SK-N-SH (cell line): ENCODE measurements around the gene DCXR. TPM values are rescaled to one million over a fixed set of nuclear protein-coding genes. Genes with fewer than 3 reads are reported as not detected.

Experiments
- CTCF ChIA-PET: fragments of 300-600, 350-600 bp; formaldehyde crosslinking; extraction: SDS; loops from one replicate; lab custom pipeline; 2021; lab: Yijun Ruan, JAX
- POLR2A ChIA-PET: fragments of 350-600 bp; sonication (Branson Sonifier 250); formaldehyde crosslinking; extraction: SDS; loops from one replicate; lab custom pipeline; 2020; ENCODE audit warnings: antibody characterized with exemption, inconsistent platforms; lab: Yijun Ruan, JAX
- DNase-seq: peaks from one replicate; pipeline ENCODE4 v3.0.0; 2012
- H2AFZ ChIP-seq: fragments of 200-600 bp; sonication (generic); 2 replicates; pipeline ENCODE4 v1.8.1; 2016; ENCODE audit warnings: antibody characterized with exemption, mild to moderate bottlenecking, low read depth
- H3F3A ChIP-seq: fragments of 200-600 bp; sonication (generic); replicated peaks from 2 replicates; pipeline ENCODE3; 2016; ENCODE audit warnings: antibody characterized with exemption, mild to moderate bottlenecking; ENCODE audit not compliant: insufficient read depth
- H3K27ac ChIP-seq, 2 experiments: fragments of 200-500 bp in 1 of 2; fragments of 200-600 bp in 1 of 2; sonication (Bioruptor generic) in 1 of 2; sonication (generic), shearing (Covaris generic) in 1 of 2; 2 replicates each; pipeline versions ENCODE4 v1.5.1 to v1.6.1; 2014 to 2016; ENCODE audit warnings: low read depth in 2 of 2, inconsistent platforms in 1 of 2, low read length in 1 of 2, mild to moderate bottlenecking in 1 of 2, mixed read lengths in 1 of 2
- H3K27me3 ChIP-seq: fragments of 200-600 bp; sonication (generic), shearing (Covaris generic); 2 replicates; pipeline ENCODE4 v1.6.1; 2016; ENCODE audit warnings: mixed run types; ENCODE audit not compliant: insufficient read depth
- H3K36me3 ChIP-seq, 2 experiments: fragments of 200-500 bp in 1 of 2; fragments of 200-600 bp in 1 of 2; sonication (Bioruptor generic) in 1 of 2; sonication (generic) in 1 of 2; replicated peaks in 1 of 2; 2 replicates each; pipeline versions ENCODE3 to v1.5.1; 2014 to 2016; ENCODE audit warnings: low read length in 1 of 2, mild to moderate bottlenecking in 1 of 2; ENCODE audit not compliant: insufficient read depth in 2 of 2, control insufficient read depth in 1 of 2
- H3K4me1 ChIP-seq, 2 experiments: fragments of 200-500 bp in 1 of 2; fragments of 200-600 bp in 1 of 2; sonication (Bioruptor generic) in 1 of 2; sonication (generic), shearing (Covaris generic) in 1 of 2; 2 replicates each; pipeline versions ENCODE4 v1.5.1 to v1.6.1; 2014 to 2016; ENCODE audit warnings: low read depth in 1 of 2, low read length in 1 of 2, mixed run types in 1 of 2; ENCODE audit not compliant: insufficient read depth in 2 of 2, control insufficient read depth in 1 of 2
- H3K4me2 ChIP-seq: fragments of 200-600 bp; sonication (generic), shearing (Covaris generic); 2 replicates; pipeline ENCODE4 v1.6.1; 2017; ENCODE audit warnings: mixed run types
- H3K4me3 ChIP-seq, 2 experiments: fragments of 200-500 bp in 1 of 2; fragments of 200-600 bp in 1 of 2; sonication (Bioruptor generic) in 1 of 2; sonication (generic), shearing (Covaris generic) in 1 of 2; 2 replicates each; pipeline versions ENCODE4 v1.5.1 to v1.8.1; 2014 to 2016; ENCODE audit warnings: low read depth in 2 of 2, inconsistent platforms in 1 of 2, low read length in 1 of 2, mild to moderate bottlenecking in 1 of 2, mixed read lengths in 1 of 2, moderate library complexity in 1 of 2
- H3K79me2 ChIP-seq: fragments of 200-600 bp; sonication (generic); 2 replicates; pipeline ENCODE4 v1.8.1; 2017; ENCODE audit warnings: mild to moderate bottlenecking; ENCODE audit not compliant: insufficient read depth
- H3K9ac ChIP-seq: fragments of 200-600 bp; sonication (generic); 2 replicates; pipeline ENCODE4 v1.6.1; 2017; ENCODE audit warnings: mixed run types
- H3K9me2 ChIP-seq: fragments of 200-600 bp; sonication (generic); 2 replicates; pipeline ENCODE4 v1.6.1; 2017; ENCODE audit warnings: mixed run types
- H3K9me3 ChIP-seq: fragments of 200-600 bp; sonication (generic); 2 replicates; pipeline ENCODE4 v1.6.1; 2017; ENCODE audit warnings: mixed run types, mild to moderate bottlenecking, moderate library complexity
- H4K20me1 ChIP-seq: fragments of 200-600 bp; sonication (generic); 2 replicates; pipeline ENCODE4 v1.6.1; 2017; ENCODE audit warnings: mild to moderate bottlenecking, mixed run types; ENCODE audit not compliant: insufficient read depth
- CHD2 ChIP-seq: fragments of 150-350 bp; IDR thresholded peaks from 2 replicates; pipeline ENCODE4 v1.6.1; 2018; ENCODE audit warnings: low read length; ENCODE audit not compliant: partially characterized antibody
- FOSL2 ChIP-seq: IDR thresholded peaks from 2 replicates; pipeline ENCODE4 v1.4.0; 2012; ENCODE audit warnings: low read depth, mild to moderate bottlenecking, moderate library complexity, borderline replicate concordance
- FOXM1 ChIP-seq: IDR thresholded peaks from 2 replicates; pipeline ENCODE4 v1.4.0; 2012; ENCODE audit warnings: low read depth, mild to moderate bottlenecking
- GABPA ChIP-seq: IDR thresholded peaks from 2 replicates; pipeline ENCODE4 v1.4.0; 2012; ENCODE audit warnings: low read depth, mild to moderate bottlenecking
- GATA2 ChIP-seq: sonication (generic); formaldehyde crosslinking; IDR thresholded peaks from 2 replicates; pipeline ENCODE4 v1.5.0; 2020; ENCODE audit warnings: mild to moderate bottlenecking, missing genetic modification reagents
- MEF2A ChIP-seq: IDR thresholded peaks from 2 replicates; pipeline ENCODE4 v1.4.0; 2012; ENCODE audit warnings: low read depth, borderline replicate concordance
- MXI1 ChIP-seq: IDR thresholded peaks from 2 replicates; pipeline ENCODE4 v1.6.1; 2012; ENCODE audit warnings: mild to moderate bottlenecking, low read depth, low read length, improper control_type of control experiment
- NFIC ChIP-seq: IDR thresholded peaks from 2 replicates; pipeline ENCODE4 v1.4.0; 2012; ENCODE audit warnings: borderline replicate concordance
- NRF1 ChIP-seq: IDR thresholded peaks from 2 replicates; pipeline ENCODE4 v1.6.1; 2012; ENCODE audit warnings: low read depth, mild to moderate bottlenecking, low read length
- POLR2AphosphoS5 ChIP-seq: IDR thresholded peaks from 2 replicates; pipeline ENCODE4 v1.6.1; 2012; ENCODE audit warnings: low read depth, low read length
- RCOR1 ChIP-seq: fragments of 150-350 bp; IDR thresholded peaks from 2 replicates; pipeline ENCODE4 v1.6.1; 2017; ENCODE audit warnings: antibody characterized with exemption, low read length
- SMC3 ChIP-seq: IDR thresholded peaks from 2 replicates; pipeline ENCODE4 v1.6.1; 2012; ENCODE audit warnings: low read depth, low read length, improper control_type of control experiment
- TAF1 ChIP-seq: IDR thresholded peaks from 2 replicates; pipeline ENCODE4 v1.6.1; 2012; ENCODE audit warnings: low read depth, mild to moderate bottlenecking, low read length, moderate library complexity, borderline replicate concordance
- TCF12 ChIP-seq: IDR thresholded peaks from 2 replicates; pipeline ENCODE4 v1.4.0; 2012
- TEAD4 ChIP-seq: IDR thresholded peaks from 2 replicates; pipeline ENCODE4 v1.4.0; 2012; ENCODE audit warnings: mild to moderate bottlenecking, borderline replicate concordance; ENCODE audit not compliant: insufficient read depth
- WGBS: methylation state at CpG from one replicate; pipeline ENCODE4 v1.1.6; 2017; ENCODE audit warnings: low lambda C conversion rate; 5-methylcytosine and 5-hydroxymethylcytosine counted together
- polyA plus RNA-seq, 3 experiments: library from polyadenylated mRNA; depleted of rRNA; stranded (reverse); fragments of >200 nt; gene quantifications; 2 replicates each; pipeline ENCODE4 v1.2.3, GENCODE V29; 2012
- TF ChIP-seq, protein P1 (sequence below): fragments of 150-350 bp; IDR thresholded peaks from 2 replicates; pipeline ENCODE4 v1.6.1; 2017; ENCODE audit warnings: antibody characterized with exemption, low read length, low read depth, borderline replicate concordance
- TF ChIP-seq, protein P2 (sequence below): IDR thresholded peaks from 2 replicates; pipeline ENCODE4 v1.4.0; 2012; ENCODE audit warnings: low read depth, borderline replicate concordance
- TF ChIP-seq, protein P3 (sequence below): IDR thresholded peaks from 2 replicates; pipeline ENCODE4 v1.4.0; 2012; ENCODE audit warnings: low read depth
- TF ChIP-seq, protein P4 (sequence below): IDR thresholded peaks from 2 replicates; pipeline ENCODE4; 2012
- TF ChIP-seq, protein P5 (sequence below): fragments of 200-600 bp; sonication (generic); IDR thresholded peaks from 2 replicates; pipeline ENCODE4 v1.6.1; 2017; ENCODE audit warnings: antibody characterized with exemption, mild to moderate bottlenecking, moderate library complexity

Gene DCXR
- polyA plus RNA-seq, 1 of the 3 experiments (the other 2 are of a cell fraction): 190 TPM

DNA sequence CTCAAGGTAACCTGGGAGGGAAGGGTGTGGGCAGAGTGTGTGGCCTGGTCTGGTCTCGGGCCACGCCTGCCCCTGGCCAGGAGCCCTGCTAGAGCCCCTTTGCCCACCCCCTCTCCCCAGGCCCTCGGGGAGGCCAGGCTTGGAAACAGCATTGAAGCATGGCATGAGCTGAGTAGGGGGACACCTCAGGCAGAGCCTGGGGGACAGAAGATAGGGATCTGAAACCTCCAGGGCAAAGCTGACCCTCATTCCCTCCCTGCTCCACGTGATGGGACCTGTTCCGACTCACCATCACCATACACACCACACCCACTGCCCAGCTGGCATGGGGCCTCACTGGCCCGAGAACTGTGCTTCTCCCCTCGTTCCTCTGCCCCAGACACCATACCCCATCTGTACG, 11.6 kb upstream of the DCXR start:
- 86% methylated on average over 8 of the region's 8 CpGs for WGBS
- H3F3A ChIP-seq: peaks cover 5% of the 10 kb centered on the region
- TF ChIP-seq POLR2AphosphoS5 (no peak), CHD2 (no peak), NFIC (no peak), RCOR1 (no peak), NRF1 (no peak), FOXM1 (no peak), TAF1 (no peak), SMC3 (no peak), GATA2 (no peak), FOSL2 (no peak)
- TF ChIP-seq, protein P1, sequence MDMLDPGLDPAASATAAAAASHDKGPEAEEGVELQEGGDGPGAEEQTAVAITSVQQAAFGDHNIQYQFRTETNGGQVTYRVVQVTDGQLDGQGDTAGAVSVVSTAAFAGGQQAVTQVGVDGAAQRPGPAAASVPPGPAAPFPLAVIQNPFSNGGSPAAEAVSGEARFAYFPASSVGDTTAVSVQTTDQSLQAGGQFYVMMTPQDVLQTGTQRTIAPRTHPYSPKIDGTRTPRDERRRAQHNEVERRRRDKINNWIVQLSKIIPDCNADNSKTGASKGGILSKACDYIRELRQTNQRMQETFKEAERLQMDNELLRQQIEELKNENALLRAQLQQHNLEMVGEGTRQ: no peak
- TF ChIP-seq, protein P2, sequence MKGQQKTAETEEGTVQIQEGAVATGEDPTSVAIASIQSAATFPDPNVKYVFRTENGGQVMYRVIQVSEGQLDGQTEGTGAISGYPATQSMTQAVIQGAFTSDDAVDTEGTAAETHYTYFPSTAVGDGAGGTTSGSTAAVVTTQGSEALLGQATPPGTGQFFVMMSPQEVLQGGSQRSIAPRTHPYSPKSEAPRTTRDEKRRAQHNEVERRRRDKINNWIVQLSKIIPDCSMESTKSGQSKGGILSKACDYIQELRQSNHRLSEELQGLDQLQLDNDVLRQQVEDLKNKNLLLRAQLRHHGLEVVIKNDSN: no peak
- TF ChIP-seq, all 33 proteins: peak for 0
- Histone ChIP-seq H3K9me2 (no peaks in the 10 kb centered on the region), H4K20me1 (peaks cover 14% of the 10 kb centered on the region; the same call in 1 of the 2 replicates), H3K4me1 (peaks cover 0 to 25% of the 10 kb centered on the region in 2 experiments; a peak in 2 of 4 replicates), H3K36me3 (peaks cover 21 to 46% of the 10 kb centered on the region in 2 experiments), H3K27me3 (no peaks in the 10 kb centered on the region), H3K79me2 (peaks cover 36% of the 10 kb centered on the region), H2AFZ (no peak overlapping the region), H3K9ac (no peak overlapping the region), H3K4me2 (no peak overlapping the region), H3K9me3 (no peaks in the 10 kb centered on the region), H3K4me3 (no peak overlapping the region), H3K27ac (no peak overlapping the region)
- ChIA-PET CTCF (interaction anchor here (2.3 to 4.1 kb wide), 4 partner anchors 13 to 90 kb away, joined by 10 to 45 read pairs (median 30); partner anchors contain the start of genes DCXR and RAC3), POLR2A (no interaction called here)
- no peak for DNase-seq

DNA sequence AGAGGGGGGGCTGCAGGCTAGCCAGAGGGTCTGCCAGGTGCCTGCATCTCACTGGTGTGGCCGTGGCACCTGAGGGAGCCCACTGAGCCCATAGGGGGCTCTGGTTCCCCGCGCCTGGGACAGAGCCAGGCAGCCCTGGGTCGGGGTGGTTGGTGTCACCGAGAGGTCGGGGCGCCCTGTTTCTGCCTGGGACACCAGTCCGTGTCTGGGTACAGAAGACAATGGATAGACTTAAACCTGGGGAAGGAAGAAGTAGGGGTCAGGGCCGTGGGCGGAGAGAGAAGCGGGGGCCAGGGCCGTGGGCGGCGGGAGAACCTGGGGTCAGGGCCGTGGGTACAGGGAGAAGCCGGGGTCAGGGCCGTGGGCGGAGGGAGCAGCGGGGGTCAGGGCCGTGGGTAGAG, 11.1 kb upstream of the DCXR start:
- Histone ChIP-seq H2AFZ (no peak overlapping the region), H3K4me1 (peaks cover 0 to 22% of the 10 kb centered on the region in 2 experiments; a peak in 2 of 4 replicates), H3F3A (peaks cover 5% of the 10 kb centered on the region), H3K36me3 (peaks cover 15 to 40% of the 10 kb centered on the region in 2 experiments), H3K27me3 (no peaks in the 10 kb centered on the region), H3K79me2 (peaks cover 31% of the 10 kb centered on the region), H3K9me3 (no peaks in the 10 kb centered on the region), H3K4me3 (no peak overlapping the region), H3K9me2 (no peaks in the 10 kb centered on the region), H3K4me2 (no peak overlapping the region), H4K20me1 (peaks cover 14% of the 10 kb centered on the region; the same call in 1 of the 2 replicates), H3K27ac (no peak overlapping the region), H3K9ac (no peak overlapping the region)
- no peak for TF ChIP-seq GABPA
- no peak for TF ChIP-seq TEAD4
- TF ChIP-seq, protein P3, sequence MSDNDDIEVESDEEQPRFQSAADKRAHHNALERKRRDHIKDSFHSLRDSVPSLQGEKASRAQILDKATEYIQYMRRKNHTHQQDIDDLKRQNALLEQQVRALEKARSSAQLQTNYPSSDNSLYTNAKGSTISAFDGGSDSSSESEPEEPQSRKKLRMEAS: no peak
- no peak for TF ChIP-seq SMC3
- TF ChIP-seq, protein P4, sequence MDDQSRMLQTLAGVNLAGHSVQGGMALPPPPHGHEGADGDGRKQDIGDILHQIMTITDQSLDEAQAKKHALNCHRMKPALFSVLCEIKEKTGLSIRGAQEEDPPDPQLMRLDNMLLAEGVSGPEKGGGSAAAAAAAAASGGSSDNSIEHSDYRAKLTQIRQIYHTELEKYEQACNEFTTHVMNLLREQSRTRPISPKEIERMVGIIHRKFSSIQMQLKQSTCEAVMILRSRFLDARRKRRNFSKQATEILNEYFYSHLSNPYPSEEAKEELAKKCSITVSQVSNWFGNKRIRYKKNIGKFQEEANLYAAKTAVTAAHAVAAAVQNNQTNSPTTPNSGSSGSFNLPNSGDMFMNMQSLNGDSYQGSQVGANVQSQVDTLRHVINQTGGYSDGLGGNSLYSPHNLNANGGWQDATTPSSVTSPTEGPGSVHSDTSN: no peak
- no peak for TF ChIP-seq MXI1
- TF ChIP-seq GATA2: no peak
- TF ChIP-seq, protein P1: no peak
- TF ChIP-seq MEF2A: no peak
- TF ChIP-seq, protein P5, sequence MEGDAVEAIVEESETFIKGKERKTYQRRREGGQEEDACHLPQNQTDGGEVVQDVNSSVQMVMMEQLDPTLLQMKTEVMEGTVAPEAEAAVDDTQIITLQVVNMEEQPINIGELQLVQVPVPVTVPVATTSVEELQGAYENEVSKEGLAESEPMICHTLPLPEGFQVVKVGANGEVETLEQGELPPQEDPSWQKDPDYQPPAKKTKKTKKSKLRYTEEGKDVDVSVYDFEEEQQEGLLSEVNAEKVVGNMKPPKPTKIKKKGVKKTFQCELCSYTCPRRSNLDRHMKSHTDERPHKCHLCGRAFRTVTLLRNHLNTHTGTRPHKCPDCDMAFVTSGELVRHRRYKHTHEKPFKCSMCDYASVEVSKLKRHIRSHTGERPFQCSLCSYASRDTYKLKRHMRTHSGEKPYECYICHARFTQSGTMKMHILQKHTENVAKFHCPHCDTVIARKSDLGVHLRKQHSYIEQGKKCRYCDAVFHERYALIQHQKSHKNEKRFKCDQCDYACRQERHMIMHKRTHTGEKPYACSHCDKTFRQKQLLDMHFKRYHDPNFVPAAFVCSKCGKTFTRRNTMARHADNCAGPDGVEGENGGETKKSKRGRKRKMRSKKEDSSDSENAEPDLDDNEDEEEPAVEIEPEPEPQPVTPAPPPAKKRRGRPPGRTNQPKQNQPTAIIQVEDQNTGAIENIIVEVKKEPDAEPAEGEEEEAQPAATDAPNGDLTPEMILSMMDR: no peak
- no peak for TF ChIP-seq TCF12
- 95% methylated on average over 15 of the region's 20 CpGs for WGBS
- no peak for DNase-seq
- ChIA-PET POLR2A (no interaction called here), CTCF (interaction anchor here (2.5 to 4.1 kb wide), 3 partner anchors 12 to 27 kb away, joined by 10 to 45 read pairs (median 42); partner anchors contain the start of genes DCXR and RAC3)
